AG10803 (cell line): ENCODE data around the gene FOXP1.

Experiments used
- DNase-seq: peaks from one replicate; pipeline ENCODE4 v3.0.0; 2010; ENCODE audit warnings: low read depth
- H3K4me3 ChIP-seq: 2 replicates; pipeline ENCODE4 v1.5.1; 2011; ENCODE audit warnings: mild to moderate bottlenecking, low read length, control low read depth
- CTCF ChIP-seq: conservative IDR thresholded peaks from 2 replicates; pipeline ENCODE4 v1.5.1; 2011; ENCODE audit warnings: mild to moderate bottlenecking, low read length, control low read depth, inconsistent platforms

FOXP1 gene

GRCh38 chr3:71149959-71150954, 433.3 kb downstream of the FOXP1 start:
- DNase-seq = no peak
- no peak overlapping the region for H3K4me3 ChIP-seq
- TF ChIP-seq CTCF = no peak

DNA sequence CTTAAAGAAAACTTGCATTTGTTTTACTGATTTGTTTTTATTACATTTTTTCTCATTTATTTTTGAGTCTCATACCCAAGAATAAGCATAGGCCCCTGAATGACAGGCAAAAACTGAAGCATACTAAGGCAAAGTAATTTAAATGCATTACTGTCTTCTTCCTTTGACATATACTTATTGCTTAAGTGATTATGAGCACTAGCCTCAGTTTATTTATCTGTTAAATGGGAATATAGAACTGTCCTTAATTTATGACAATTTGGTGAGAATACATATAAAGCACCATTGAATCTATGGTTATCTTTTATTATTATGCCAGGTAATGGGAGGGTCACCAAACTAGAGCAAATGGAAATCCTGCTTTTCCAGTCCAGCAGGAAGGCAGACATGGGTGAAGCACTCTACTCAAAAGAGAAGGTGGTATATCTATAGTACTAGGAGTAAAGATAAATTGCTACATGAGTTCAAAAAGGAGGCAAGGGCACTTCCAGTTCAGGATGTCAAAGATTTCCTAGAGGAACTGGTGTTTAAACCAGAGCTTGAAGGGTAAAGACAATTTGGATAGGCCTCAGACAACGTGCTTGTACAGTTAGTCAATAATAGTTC, 435.0 kb downstream of the FOXP1 start:
- no peak for TF ChIP-seq CTCF
- no peak overlapping the region for H3K4me3 ChIP-seq
- no peak for DNase-seq

- no peak for TF ChIP-seq CTCF
- no peak for DNase-seq
- no peak overlapping the region for H3K4me3 ChIP-seq
These were observed 436.9 kb downstream of the FOXP1 start for GRCh38 chr3:71146673-71147072.

- no peak for DNase-seq
- TF ChIP-seq CTCF = no peak
- H3K4me3 ChIP-seq = no peak overlapping the region
These were observed 437.6 kb downstream of the FOXP1 start for GRCh38 chr3:71145954-71146353.

- DNase-seq = no peak
- no peak for TF ChIP-seq CTCF
- no peak overlapping the region for H3K4me3 ChIP-seq
These were observed 438.8 kb downstream of the FOXP1 start for GRCh38 chr3:71144525-71145253.

GRCh38 chr3:71143493-71143892, 440.0 kb downstream of the FOXP1 start:
- no peak for DNase-seq
- no peak for TF ChIP-seq CTCF
- no peak overlapping the region for H3K4me3 ChIP-seq
